Ovary (tissue), 9 donors: ENCODE measurements around the gene THADA. TPM values are rescaled to one million over a fixed set of nuclear protein-coding genes. Genes with fewer than 3 reads are reported as not detected.

Experiments
- DNase-seq, 5 donors: peaks; one replicate each; pipeline ENCODE4 v3.0.0-alpha.2; 2019 to 2020
- H3K27ac ChIP-seq, 2 donors: fragments of 200-600 bp; one replicate each; pipeline versions ENCODE4 v1.5.1 to v1.8.0; 2019 to 2022
- H3K27me3 ChIP-seq: fragments of 200-600 bp; one replicate; pipeline ENCODE4 v1.8.0; 2022
- H3K36me3 ChIP-seq: fragments of 200-600 bp; sonication (generic); one replicate; pipeline ENCODE4 v1.5.1; 2019
- H3K4me1 ChIP-seq: one replicate; pipeline ENCODE4 v1.8.1; 2013; ENCODE audit warnings: mild to moderate bottlenecking, moderate library complexity; ENCODE audit not compliant: insufficient read depth
- H3K4me3 ChIP-seq: fragments of 200-600 bp; sonication (generic); one replicate; pipeline ENCODE4 v1.5.1; 2017
- H3K9me3 ChIP-seq, 2 donors: fragments of 200-600 bp in 1 of 2; sonication (generic) in 1 of 2; one replicate each; pipeline versions ENCODE4 v1.5.1 to v1.8.1; 2013 to 2019; ENCODE audit warnings: mild to moderate bottlenecking in 1 of 2, moderate library complexity in 1 of 2
- EP300 ChIP-seq: sonication (generic); formaldehyde crosslinking; IDR thresholded peaks from one replicate; pipeline ENCODE4 v1.6.1; 2017; ENCODE audit warnings: antibody characterized with exemption
- POLR2A ChIP-seq: fragments of 450-650 bp; IDR thresholded peaks from one replicate; pipeline ENCODE4 v1.6.1; 2017; ENCODE audit warnings: antibody characterized with exemption, mild to moderate bottlenecking, moderate library complexity
- WGBS, 3 donors: extraction: QIAGEN DNeasy Blood & Tissue Kit in 1 of 3; methylation state at CpG; one replicate each; pipeline versions ENCODE4 v1.1.5 to v1.1.7; 2013 to 2017; 5-methylcytosine and 5-hydroxymethylcytosine counted together
- intact Hi-C, 4 donors: fragments of 100-400 bp; cut with DNase I; formaldehyde crosslinking; loops; one replicate each; pipeline versions ENCODE4 v1.11.0 to v1.15.1; 2022 to 2023
- polyA plus RNA-seq, 2 donors: library from polyadenylated mRNA; stranded (reverse); fragments of 200-250 nt in 1 of 2; fragments of 350-450 nt in 1 of 2; fragmentation: Illumina TruSeq in 1 of 2; extraction: RNeasy Lipid Tissue Mini Kit (QIAGEN cat#74804) in 1 of 2; gene quantifications; one replicate each; pipeline ENCODE4 v1.2.3, GENCODE V29; 2013 to 2014
- total RNA-seq, 7 donors: library from RNA; depleted of rRNA in 2 of 7; stranded (reverse); fragments of >200 nt in 2 of 7; fragmentation: NEBNext Ultra II Directional in 3 of 7; extraction: Animal tissue kit (Norgen Biotek cat#: 25700) in 3 of 7; gene quantifications; one replicate each; pipeline versions ENCODE4 v1.1.0 to v1.2.4, GENCODE V29; 2016 to 2023
- TF ChIP-seq, protein P1 (sequence below), 3 donors: fragments of 450-650 bp in 2 of 3; fragments of 200-600 bp in 1 of 3; IDR thresholded peaks; one replicate each; pipeline versions ENCODE4 v1.5.1 to v1.8.0; 2016 to 2022; ENCODE audit warnings: antibody characterized with exemption in 3 of 3, mild to moderate bottlenecking in 1 of 3
- donor health status: DM: no; HTN: no; CAD: no; lungs with moderate emphysema.
- donor health status: DM: no; HTN: no; CAD: no.
- donor health status: Bipolar disorder and iron deficiency.
- donor health status: DM: yes; HTN: yes; CAD: no.
- donor health status: DM: no; HTN: no; CAD: no.
- donor health status: DM: yes; HTN: yes; CAD: no.

THADA gene
- total and polyA plus RNA-seq, 9 donors = 14.0 to 46.8 (median 28.6) TPM

DNA sequence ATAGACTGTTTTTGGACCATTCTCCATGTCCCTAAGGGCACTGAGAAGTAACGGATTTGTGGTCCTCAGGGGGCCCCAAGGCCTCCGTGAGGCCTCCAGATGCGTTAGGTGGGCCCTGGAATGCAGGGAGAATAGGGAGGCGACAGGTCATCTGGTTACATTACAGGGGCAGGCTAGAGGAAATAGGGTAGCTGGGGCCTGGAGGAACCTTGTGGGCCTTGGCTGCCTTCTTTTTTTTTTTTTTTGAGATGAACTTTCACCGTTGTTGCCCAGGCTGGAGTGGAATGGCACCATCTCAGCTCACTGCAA, 398.3 kb downstream of the THADA start:
- TF ChIP-seq, protein P1, sequence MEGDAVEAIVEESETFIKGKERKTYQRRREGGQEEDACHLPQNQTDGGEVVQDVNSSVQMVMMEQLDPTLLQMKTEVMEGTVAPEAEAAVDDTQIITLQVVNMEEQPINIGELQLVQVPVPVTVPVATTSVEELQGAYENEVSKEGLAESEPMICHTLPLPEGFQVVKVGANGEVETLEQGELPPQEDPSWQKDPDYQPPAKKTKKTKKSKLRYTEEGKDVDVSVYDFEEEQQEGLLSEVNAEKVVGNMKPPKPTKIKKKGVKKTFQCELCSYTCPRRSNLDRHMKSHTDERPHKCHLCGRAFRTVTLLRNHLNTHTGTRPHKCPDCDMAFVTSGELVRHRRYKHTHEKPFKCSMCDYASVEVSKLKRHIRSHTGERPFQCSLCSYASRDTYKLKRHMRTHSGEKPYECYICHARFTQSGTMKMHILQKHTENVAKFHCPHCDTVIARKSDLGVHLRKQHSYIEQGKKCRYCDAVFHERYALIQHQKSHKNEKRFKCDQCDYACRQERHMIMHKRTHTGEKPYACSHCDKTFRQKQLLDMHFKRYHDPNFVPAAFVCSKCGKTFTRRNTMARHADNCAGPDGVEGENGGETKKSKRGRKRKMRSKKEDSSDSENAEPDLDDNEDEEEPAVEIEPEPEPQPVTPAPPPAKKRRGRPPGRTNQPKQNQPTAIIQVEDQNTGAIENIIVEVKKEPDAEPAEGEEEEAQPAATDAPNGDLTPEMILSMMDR (IDR thresholded peaks at IDR 0.05) = no peak
- TF ChIP-seq POLR2A = no peak
- no peak for TF ChIP-seq EP300
- no peak overlapping the region for H3K27ac ChIP-seq
- 84 to 90% (median 87%) methylated on average over 5 of the region's 5 CpGs for WGBS, 3 donors
- DNase-seq = no peak
- H3K4me1 ChIP-seq = peaks cover 2% of the 10 kb centered on the region
- no peaks in the 10 kb centered on the region for H3K9me3 ChIP-seq
- intact Hi-C loops = no loop called here
- no peak overlapping the region for H3K4me3 ChIP-seq
- H3K27me3 ChIP-seq = no peaks in the 10 kb centered on the region
- H3K36me3 ChIP-seq = no peaks in the 10 kb centered on the region

DNA sequence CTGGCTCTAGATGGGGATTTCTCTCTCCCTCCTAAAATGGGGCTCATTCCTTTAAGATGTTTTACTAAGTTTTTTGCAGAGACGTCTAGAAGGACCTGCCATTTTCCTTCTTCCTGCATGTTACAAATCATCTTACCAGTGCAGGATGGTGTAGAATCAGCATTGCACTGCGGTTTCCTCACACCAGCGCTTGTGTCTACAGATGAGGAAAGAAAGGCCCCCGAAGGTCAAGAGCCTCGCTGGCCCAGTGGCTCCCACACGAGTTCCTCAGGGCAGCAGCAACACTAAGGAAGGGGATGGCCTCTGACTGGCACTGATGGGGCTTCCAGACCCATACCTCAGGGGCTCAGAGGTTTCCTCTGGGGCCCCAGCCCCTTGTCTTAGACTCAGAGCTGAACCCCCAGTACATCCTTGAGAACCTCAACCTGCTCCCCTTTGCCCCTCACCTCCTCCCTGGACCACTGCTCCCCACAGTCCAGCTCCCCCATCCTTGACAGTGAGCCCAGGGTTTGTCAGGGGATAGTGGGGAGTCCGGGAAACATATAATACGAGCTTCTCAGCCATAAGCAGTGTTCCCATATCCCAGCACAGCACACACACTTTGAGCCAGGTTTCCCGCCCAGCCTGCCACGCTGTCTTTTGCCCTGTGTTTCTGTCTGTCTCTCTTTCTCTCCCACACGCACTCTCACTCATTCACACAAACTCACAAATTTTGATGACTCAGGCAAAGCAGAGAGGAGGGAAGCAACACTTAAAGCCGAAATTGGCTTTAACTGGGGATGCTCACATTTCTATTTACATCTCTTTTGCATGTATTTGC, 398.9 kb downstream of the THADA start:
- TF ChIP-seq POLR2A (no peak), EP300 (no peak)
- TF ChIP-seq, protein P1 (IDR thresholded peaks at IDR 0.05) = no peak
- Histone ChIP-seq H3K4me1 (peaks cover 2% of the 10 kb centered on the region), H3K4me3 (no peak overlapping the region), H3K9me3 (no peaks in the 10 kb centered on the region), H3K36me3 (no peaks in the 10 kb centered on the region), H3K27ac (no peak overlapping the region), H3K27me3 (no peaks in the 10 kb centered on the region)
- intact Hi-C loops = no loop called here
- DNase-seq = no peak
- 62 to 65% (median 65%) methylated on average over 12 of the region's 12 CpGs for WGBS, 3 donors

DNA sequence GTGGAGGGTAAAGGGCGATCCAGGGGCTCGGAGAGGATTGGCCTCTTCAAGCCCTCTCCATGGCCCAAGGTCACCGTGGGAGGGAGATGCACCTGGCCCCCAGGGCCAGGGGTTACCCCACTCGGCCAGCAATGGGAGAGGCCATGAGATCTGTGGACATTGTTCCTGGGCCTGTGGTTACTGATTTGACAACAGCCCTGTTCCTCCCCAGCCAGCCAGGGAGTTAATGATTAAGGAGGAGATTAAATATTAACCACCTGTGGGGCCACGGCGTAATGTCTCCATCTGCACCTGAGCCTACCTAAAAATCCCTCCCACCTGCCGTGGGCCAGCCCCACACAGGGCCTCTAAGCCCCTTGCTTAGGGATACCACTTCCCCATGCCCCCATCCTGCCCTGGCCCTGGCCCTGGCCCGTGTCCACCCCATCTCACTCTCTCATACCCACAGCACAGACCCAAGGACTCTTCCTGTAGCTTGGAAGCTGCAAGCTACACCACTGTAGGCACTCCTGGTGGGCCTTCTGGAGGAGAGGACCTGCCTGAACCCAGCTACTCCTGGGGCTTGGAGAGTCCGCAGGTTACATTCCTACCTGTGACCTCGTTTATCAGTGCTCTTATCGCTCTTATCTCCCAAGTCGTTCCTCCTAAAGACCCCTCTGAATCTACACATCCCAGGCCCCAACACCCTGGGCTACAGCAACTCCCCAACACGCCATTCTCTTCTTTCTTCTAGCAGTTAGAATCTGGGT, 401.5 kb downstream of the THADA start:
- Histone ChIP-seq H3K9me3 (no peaks in the 10 kb centered on the region), H3K36me3 (no peaks in the 10 kb centered on the region), H3K27me3 (no peaks in the 10 kb centered on the region), H3K4me3 (no peak overlapping the region), H3K4me1 (peaks cover 2% of the 10 kb centered on the region), H3K27ac (no peak overlapping the region)
- intact Hi-C loops = no loop called here
- no peak for DNase-seq
- TF ChIP-seq, protein P1 (IDR thresholded peaks at IDR 0.05) = no peak
- TF ChIP-seq EP300 (no peak), POLR2A (no peak)
- WGBS, 3 donors = 74 to 79% (median 79%) methylated on average over 13 of the region's 13 CpGs

DNA sequence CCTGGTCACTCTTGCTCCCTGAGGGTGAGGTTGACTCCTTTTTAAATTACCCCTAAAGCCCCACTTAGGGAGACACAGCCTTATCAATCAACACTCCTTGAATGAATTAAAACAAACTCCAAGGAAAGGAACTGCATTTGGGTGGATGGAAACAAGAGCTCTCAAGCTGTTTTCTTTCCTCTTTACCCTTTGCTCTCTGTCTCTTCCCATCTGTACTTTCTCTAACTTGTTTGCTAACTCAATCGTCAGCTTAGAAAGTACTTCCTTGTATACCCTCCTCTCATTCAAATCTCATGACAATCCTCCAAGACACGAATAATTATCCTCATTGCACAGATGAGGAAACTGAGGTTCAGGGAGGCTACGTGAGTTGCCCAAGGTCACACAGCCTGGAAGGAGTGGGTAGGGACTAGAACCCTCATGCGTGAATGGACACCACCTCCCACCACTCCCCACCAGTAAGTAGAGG, 402.2 kb downstream of the THADA start:
- TF ChIP-seq EP300 (no peak), POLR2A (no peak)
- TF ChIP-seq, protein P1 (IDR thresholded peaks at IDR 0.05) = no peak
- DNase-seq = no peak
- Histone ChIP-seq H3K4me3 (no peak overlapping the region), H3K9me3 (no peaks in the 10 kb centered on the region), H3K27ac (no peak overlapping the region), H3K36me3 (no peaks in the 10 kb centered on the region), H3K4me1 (peaks cover 2% of the 10 kb centered on the region), H3K27me3 (no peaks in the 10 kb centered on the region)
- intact Hi-C loops = no loop called here
- whole genome bisulfite sequencing, 3 donors = 44 to 61% (median 52%) methylated on average over 4 of the region's 4 CpGs
